Hematopoietic multipotent progenitor cell treated with erythropoietin and hydrocortisone succinate and interleukin-3 and kit ligand, for 17 days (in vitro differentiated cells): ENCODE results near the gene PRPSAP1.
"Not testable (repeated sequence)": the region's sequence is repeated elsewhere in the genome, so short reads cannot be mapped to it uniquely, and the experiment has no call there.

Source experiments
- DNase-seq: peaks from one replicate; pipeline ENCODE4 v3.0.0-alpha.2; 2015; ENCODE audit warnings: low spot score

PRPSAP1 gene

GRCh38 chr17:76359776-76360175 lies 6.1 kb upstream of the PRPSAP1 start:
- DNase-seq, result not testable (repeated sequence)

- DNase-seq, result no peak
These were observed 5.7 kb upstream of the PRPSAP1 start for GRCh38 chr17:76359375-76359774.

GRCh38 chr17:76357597-76358158 lies 4.0 kb upstream of the PRPSAP1 start:
- DNase-seq, result no peak

- no peak for DNase-seq
These were observed 3.2 kb upstream of the PRPSAP1 start for GRCh38 chr17:76356803-76357456.

- DNase-seq, result peak; percentile 58
These were observed 1.1 kb upstream of the PRPSAP1 start for GRCh38 chr17:76354747-76355310.

GRCh38 chr17:76354317-76354729 lies 607 bp upstream of the PRPSAP1 start:
- DNase-seq, result no peak

GRCh38 chr17:76353004-76353598 lies 615 bp downstream of the PRPSAP1 start:
- DNase-seq, result no peak

- no peak for DNase-seq
These were observed 2.1 kb downstream of the PRPSAP1 start for GRCh38 chr17:76351526-76352071.

GRCh38 chr17:76350463-76350862 lies 3.3 kb downstream of the PRPSAP1 start:
- DNase-seq, result no peak

GRCh38 chr17:76346936-76347335 lies 6.8 kb downstream of the PRPSAP1 start:
- DNase-seq, result not testable (repeated sequence)

GRCh38 chr17:76345377-76345974 lies 8.2 kb downstream of the PRPSAP1 start:
- no peak for DNase-seq

- DNase-seq, result no peak
These were observed 10.6 kb downstream of the PRPSAP1 start for GRCh38 chr17:76343106-76343505.

GRCh38 chr17:76341301-76341700 lies 12.4 kb downstream of the PRPSAP1 start:
- no peak for DNase-seq

GRCh38 chr17:76337413-76337777 lies 16.3 kb downstream of the PRPSAP1 start:
- DNase-seq, result no peak

GRCh38 chr17:76336756-76337412 lies 16.8 kb downstream of the PRPSAP1 start:
- no peak for DNase-seq

GRCh38 chr17:76335716-76336381 lies 17.9 kb downstream of the PRPSAP1 start:
- no peak for DNase-seq

- DNase-seq, result no peak
These were observed 19.8 kb downstream of the PRPSAP1 start for GRCh38 chr17:76333673-76334505.

- DNase-seq, result no peak
These were observed 22.6 kb downstream of the PRPSAP1 start for GRCh38 chr17:76331083-76331482.

- no peak for DNase-seq
These were observed 24.1 kb downstream of the PRPSAP1 start for GRCh38 chr17:76329664-76330063.

GRCh38 chr17:76327696-76328095 lies 26.0 kb downstream of the PRPSAP1 start:
- no peak for DNase-seq

- no peak for DNase-seq
These were observed 27.4 kb downstream of the PRPSAP1 start for GRCh38 chr17:76326306-76326705.
